SW480 (cell line): ENCODE data around the gene MRPL36.

Source experiments
- DNase-seq: peaks from one replicate; pipeline ENCODE4 v3.0.0-alpha.2; 2016; ENCODE audit warnings: low spot score

MRPL36 gene

DNA sequence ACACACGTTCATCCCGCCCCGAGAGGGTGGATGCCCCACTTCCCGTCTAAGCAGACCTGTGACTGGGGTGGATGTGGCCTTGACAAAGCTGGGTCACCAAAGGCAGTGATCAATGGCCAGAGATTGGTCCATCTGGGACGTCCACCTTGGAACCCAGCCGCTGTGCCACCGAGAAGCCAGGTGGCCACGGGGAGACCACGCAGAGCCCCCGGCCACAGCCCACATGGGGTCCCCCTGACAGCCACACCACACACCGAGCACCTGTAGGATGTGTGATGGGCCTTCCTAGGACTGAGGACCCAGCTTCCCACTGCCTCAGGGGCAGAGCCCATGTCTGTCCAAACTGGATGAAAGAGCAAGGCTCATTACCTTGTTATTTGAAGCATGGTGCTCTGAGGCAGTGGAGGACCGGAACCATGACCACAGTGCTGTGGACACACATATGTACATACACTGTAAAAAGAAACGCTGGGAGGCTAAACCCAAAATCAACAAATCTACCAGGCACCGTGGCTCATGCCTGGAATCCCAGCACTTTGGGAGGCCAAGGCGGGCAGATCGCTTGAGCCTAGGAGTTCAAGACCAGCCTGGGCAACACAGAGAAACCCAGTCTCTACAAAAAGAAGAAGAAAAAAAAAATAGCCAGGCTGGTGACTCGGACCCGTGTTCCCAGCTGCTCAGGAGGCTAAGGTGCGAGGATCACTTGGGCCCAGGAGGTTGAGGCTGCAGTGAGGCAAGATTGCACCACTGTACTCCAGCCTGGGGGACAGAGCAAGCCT, 50.1 kb downstream of the MRPL36 start:
- no peak for DNase-seq

DNA sequence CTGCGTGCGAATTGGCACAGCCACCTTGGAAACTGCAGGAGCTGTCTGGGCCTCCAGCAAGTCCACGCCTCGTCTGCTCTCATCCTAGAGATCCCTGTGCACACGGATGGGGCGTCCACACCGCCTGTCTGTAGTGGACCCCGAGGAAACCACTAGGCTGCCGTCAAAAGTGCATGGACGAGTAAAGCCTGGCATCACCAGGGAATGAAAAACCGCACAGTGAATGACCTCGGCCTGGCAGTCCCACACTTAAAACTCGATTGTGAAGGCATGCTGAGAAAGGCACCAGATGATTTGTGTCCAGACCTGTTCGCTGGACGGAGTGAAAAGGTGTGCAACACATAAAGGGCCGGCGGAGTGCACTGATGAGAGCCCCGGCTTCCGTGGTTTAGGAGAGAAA, 50.8 kb downstream of the MRPL36 start:
- DNase-seq = no peak
